PC-3 (cell line): ENCODE results near the gene COL6A2. TPM values are rescaled to one million over a fixed set of nuclear protein-coding genes. Genes with fewer than 3 reads are reported as not detected.

Experiments used
- ATAC-seq: fragments of 200-7000 bp; cut with Tn5 transposase; 2 replicates; pipeline ENCODE4 v1.9.1; 2020; ENCODE audit warnings: mild to moderate bottlenecking, moderate library complexity
- Bru-seq: library from RNA; stranded (reverse); fragments of 400-500 nt; gene quantifications from one replicate; lab custom pipeline; 2021; lab: Mats Ljungman, UMichigan
- BruChase-seq, 2 experiments: library from RNA; stranded (reverse); fragments of 400-500 nt; gene quantifications; one replicate each; lab custom pipeline; 2021; lab: Mats Ljungman, UMichigan
- BruUV-seq: library from RNA; stranded (reverse); fragments of 400-500 nt; replicated peaks from 2 replicates; lab custom pipeline; 2021; lab: Mats Ljungman, UMichigan
- CTCF ChIA-PET: fragments of 300-600 bp; sonication (Branson Sonifier 250); formaldehyde crosslinking; loops from one replicate; lab custom pipeline; 2022; ENCODE audit warnings: antibody characterized with exemption; lab: Charles Lee
- POLR2A ChIA-PET: fragments of 300-600 bp; sonication (Branson Sonifier 250); formaldehyde crosslinking; loops from one replicate; lab custom pipeline; 2022; ENCODE audit warnings: antibody characterized with exemption; ENCODE audit not compliant: unreplicated experiment; lab: Charles Lee
- DNase-seq: peaks from one replicate; pipeline ENCODE4 v3.0.0-alpha.2; 2015
- H2AFZ ChIP-seq: fragments of 300-600 bp; sonication (generic); 2 replicates; pipeline ENCODE4 v1.6.0; 2016; ENCODE audit warnings: antibody characterized with exemption, low read length
- H3F3A ChIP-seq: fragments of 300-600 bp; sonication (generic); one replicate; pipeline ENCODE4 v1.6.0; 2017; ENCODE audit warnings: antibody characterized with exemption, low read length, control low read depth, mild to moderate bottlenecking; ENCODE audit not compliant: unreplicated experiment
- H3K27ac ChIP-seq: fragments of 300-600 bp; sonication (generic); 2 replicates; pipeline ENCODE4 v1.5.1; 2016; ENCODE audit warnings: mild to moderate bottlenecking, low read length
- H3K27me3 ChIP-seq: fragments of 300-600 bp; sonication (generic); 2 replicates; pipeline ENCODE4 v1.6.1; 2016; ENCODE audit warnings: low read length, mixed read lengths
- H3K36me3 ChIP-seq: fragments of 300-600 bp; sonication (generic); 2 replicates; pipeline ENCODE4 v1.6.1; 2016; ENCODE audit warnings: low read depth, mixed run types, low read length, mixed read lengths
- H3K4me1 ChIP-seq: fragments of 300-600 bp; sonication (generic); 2 replicates; pipeline ENCODE4 v1.5.1; 2016; ENCODE audit warnings: low read length; ENCODE audit not compliant: insufficient read depth
- H3K4me2 ChIP-seq: fragments of 300-600 bp; sonication (generic); 2 replicates; pipeline ENCODE4 v1.6.0; 2016; ENCODE audit warnings: low read length
- H3K4me3 ChIP-seq: fragments of 300-600 bp; sonication (generic); 2 replicates; pipeline ENCODE4 v1.5.1; 2016; ENCODE audit warnings: mild to moderate bottlenecking, low read length, mixed read lengths
- H3K79me2 ChIP-seq: fragments of 300-600 bp; sonication (generic); 2 replicates; pipeline ENCODE4 v1.6.1; 2017; ENCODE audit warnings: low read length, mixed read lengths
- H3K9ac ChIP-seq: fragments of 300-600 bp; sonication (generic); 2 replicates; pipeline ENCODE4 v1.6.0; 2016; ENCODE audit warnings: mild to moderate bottlenecking, low read length
- H3K9me2 ChIP-seq: fragments of 300-600 bp; sonication (generic); replicated peaks from 2 replicates; pipeline ENCODE4 v1.6.1; 2016; ENCODE audit warnings: mixed run types, low read length, mixed read lengths
- H3K9me3 ChIP-seq: fragments of 300-600 bp; sonication (generic); 2 replicates; pipeline ENCODE4 v1.6.1; 2016; ENCODE audit warnings: low read length, mixed read lengths
- H4K20me1 ChIP-seq: fragments of 300-600 bp; sonication (generic); 2 replicates; pipeline ENCODE4 v1.6.1; 2016; ENCODE audit warnings: low read length, mixed read lengths
- CTCF ChIP-seq: fragments of 300-600 bp; sonication (generic); conservative IDR thresholded peaks from 2 replicates; pipeline ENCODE4 v1.5.1; 2017; ENCODE audit warnings: antibody characterized with exemption, low read depth, mild to moderate bottlenecking, low read length
- EZH2 ChIP-seq: fragments of 300-600 bp; sonication (generic); IDR thresholded peaks from one replicate; pipeline ENCODE4 v1.6.1; 2017; ENCODE audit warnings: antibody characterized with exemption, mild to moderate bottlenecking, low read length; ENCODE audit not compliant: unreplicated experiment
- EZH2phosphoT487 ChIP-seq: fragments of 300-600 bp; sonication (generic); IDR thresholded peaks from 2 replicates; pipeline ENCODE4 v1.6.1; 2018; ENCODE audit warnings: mild to moderate bottlenecking, antibody characterized with exemption, low read length, borderline replicate concordance
- intact Hi-C: fragments of 100-400 bp; cut with micrococcal nuclease; formaldehyde crosslinking; loops from 2 replicates; pipeline ENCODE4 v1.9.0; 2023
- long read RNA-seq: library from polyadenylated mRNA; unstranded; transcript quantifications from one replicate; pipeline ENCODE4 v2.0.0, GENCODE V29; 2021; ENCODE audit not compliant: unreplicated experiment
- total RNA-seq: library from RNA; depleted of rRNA; stranded (reverse); fragments of >200 nt; gene quantifications from 2 replicates; pipeline ENCODE4 v1.2.3, GENCODE V29; 2014; rRNA removed

Gene COL6A2
- total RNA-seq (521 and 654 TPM in 2 replicates), Bru-seq, nascent RNA (percentile 94 among the genes with signal in this experiment), BruChase-seq, experiment 1, labeled RNA remaining after a 6-hour chase (percentile 95 among the genes with signal in this experiment), BruChase-seq, experiment 2, labeled RNA remaining after a 2-hour chase (percentile 97 among the genes with signal in this experiment)
- long read RNA-seq, transcript COL6A2-201 (28 exons, 3,461 nt) = major isoform, 604 of 2,205 reads
- long read RNA-seq, transcript COL6A2-202 (28 exons, 3,446 nt) = minor isoform, 7 of 2,205 reads
- long read RNA-seq, transcript COL6A2-203 (27 exons, 3,101 nt) = minor isoform, 14 of 2,205 reads
- long read RNA-seq, partial matches to known transcripts = 1,122 of 2,205 reads
- long read RNA-seq, other reads (novel, unspliced or antisense) = 457 of 2,205 reads

- peaks cover 20% of the 10 kb centered on the region for H3K4me1 ChIP-seq
- intact Hi-C loops = loop anchor here (5.0 kb wide), 1 partner anchor 35 kb away; no protein-coding TSS in a partner anchor
- peak within 1 kb of the TSS; percentile 70 for H3K27ac ChIP-seq
- BruUV-seq = no TSS peak
- H4K20me1 ChIP-seq = peaks cover 16% of the 10 kb centered on the region
- H3K4me2 ChIP-seq = peak within 1 kb of the TSS; percentile 83
- peaks cover 6% of the 10 kb centered on the region; the same call in 1 of the 2 replicates for H3K9me3 ChIP-seq
- ATAC-seq (peak; percentile 85), DNase-seq (peak; percentile 75)
- peaks cover 41% of the 10 kb centered on the region for H3K79me2 ChIP-seq
- CTCF ChIA-PET = interaction anchor here (0.6 kb wide), 1 partner anchor 124 kb away, joined by 3 read pairs; no protein-coding TSS in a partner anchor
- H3F3A ChIP-seq = no peaks in the 10 kb centered on the region
- peak within 1 kb of the TSS; percentile 86 for H3K4me3 ChIP-seq
- TF ChIP-seq EZH2 (no peak), CTCF (no peak; the same call in 1 of the 2 replicates), EZH2phosphoT487 (no peak)
- peak within 1 kb of the TSS; percentile 95 for H3K9ac ChIP-seq
- POLR2A ChIA-PET = interaction anchor here (0.6 kb wide), 2 partner anchors 16 to 37 kb away, joined by 4 to 10 read pairs; no protein-coding TSS in a partner anchor
- H3K27me3 ChIP-seq = no peaks in the 10 kb centered on the region
- no peaks in the 10 kb centered on the region for H3K9me2 ChIP-seq
- peaks cover 22% of the 10 kb centered on the region for H3K36me3 ChIP-seq
- H2AFZ ChIP-seq = peak within 1 kb of the TSS; percentile 43
These were observed at the start of gene COL6A2 for GRCh38 chr21:46097336-46098293. COL6A2 (plus strand) TSS chr21:46098112.

GRCh38 chr21:46048926-46049889 is 48.7 kb upstream of the COL6A2 start:
- CTCF ChIA-PET = no interaction called here
- no peaks in the 10 kb centered on the region for H3K27me3 ChIP-seq
- DNase-seq (peak; percentile 94), ATAC-seq (peak; percentile 18)
- no TSS peak for BruUV-seq
- H3K9ac ChIP-seq = peak overlapping the region; percentile 82
- TF ChIP-seq EZH2phosphoT487 = no peak
- TF ChIP-seq EZH2 = no peak
- no peak for TF ChIP-seq CTCF
- H3F3A ChIP-seq = peaks cover 15% of the 10 kb centered on the region
- H3K36me3 ChIP-seq = no peaks in the 10 kb centered on the region
- POLR2A ChIA-PET = interaction anchor here (0.6 kb wide), 1 partner anchor 71 kb away, joined by 3 read pairs; no protein-coding TSS in a partner anchor
- H3K4me3 ChIP-seq = peak overlapping the region; percentile 19; the same call in 1 of the 2 replicates
- peaks cover 17% of the 10 kb centered on the region for H3K79me2 ChIP-seq
- peak overlapping the region; percentile 40; the same call in 1 of the 2 replicates for H2AFZ ChIP-seq
- peaks cover 54% of the 10 kb centered on the region for H3K4me1 ChIP-seq
- H4K20me1 ChIP-seq = no peaks in the 10 kb centered on the region
- H3K9me3 ChIP-seq = no peaks in the 10 kb centered on the region
- peak overlapping the region; percentile 97 for H3K27ac ChIP-seq
- H3K9me2 ChIP-seq = no peaks in the 10 kb centered on the region
- intact Hi-C loops = no loop called here
- H3K4me2 ChIP-seq = peak overlapping the region; percentile 63
